UCSD-AML1 (cell line): Measurements from ENCODE around the gene ASB3.
"Not testable (repeated sequence)": the region's sequence is repeated elsewhere in the genome, so short reads cannot be mapped to it uniquely, and the experiment has no call there.

Experiments used
- DNase-seq: peaks from one replicate; lab custom pipeline; 2025; ENCODE audit not compliant: unreplicated experiment; lab: John Stamatoyannopoulos, UW

Gene ASB3, protein sequence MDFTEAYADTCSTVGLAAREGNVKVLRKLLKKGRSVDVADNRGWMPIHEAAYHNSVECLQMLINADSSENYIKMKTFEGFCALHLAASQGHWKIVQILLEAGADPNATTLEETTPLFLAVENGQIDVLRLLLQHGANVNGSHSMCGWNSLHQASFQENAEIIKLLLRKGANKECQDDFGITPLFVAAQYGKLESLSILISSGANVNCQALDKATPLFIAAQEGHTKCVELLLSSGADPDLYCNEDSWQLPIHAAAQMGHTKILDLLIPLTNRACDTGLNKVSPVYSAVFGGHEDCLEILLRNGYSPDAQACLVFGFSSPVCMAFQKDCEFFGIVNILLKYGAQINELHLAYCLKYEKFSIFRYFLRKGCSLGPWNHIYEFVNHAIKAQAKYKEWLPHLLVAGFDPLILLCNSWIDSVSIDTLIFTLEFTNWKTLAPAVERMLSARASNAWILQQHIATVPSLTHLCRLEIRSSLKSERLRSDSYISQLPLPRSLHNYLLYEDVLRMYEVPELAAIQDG

GRCh38 chr2:53786705-53787613, at the start of gene ASB3, which contains the start of gene ERLEC1:
ASB3 (minus strand) TSS chr2:53786953; CDS start chr2:53765572, 21,381 bp downstream.
ERLEC1 (plus strand) TSS chr2:53787044; CDS start chr2:53787211, 167 bp downstream.
- DNase-seq: peak; percentile 92

DNA sequence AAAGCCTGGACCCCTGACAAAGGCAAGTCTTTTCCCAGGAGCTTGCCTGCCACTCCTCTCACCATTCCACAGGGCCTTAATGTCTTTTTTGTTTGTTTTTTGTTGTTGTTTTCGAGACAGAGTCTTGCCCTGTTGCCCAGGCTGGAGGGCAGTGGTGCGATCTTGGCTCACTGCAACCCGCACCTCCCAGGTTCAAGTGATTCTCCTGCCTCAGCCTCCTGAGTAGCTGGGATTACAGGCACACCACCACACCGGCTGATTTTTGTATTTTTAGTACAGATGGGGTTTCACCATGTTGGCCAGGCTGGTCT, 43.2 kb upstream of the ASB3 start:
- DNase-seq: not testable (repeated sequence)

- no peak for DNase-seq
Measured at GRCh38 chr2:53829273-53829979, 42.7 kb upstream of the ASB3 start.

DNA sequence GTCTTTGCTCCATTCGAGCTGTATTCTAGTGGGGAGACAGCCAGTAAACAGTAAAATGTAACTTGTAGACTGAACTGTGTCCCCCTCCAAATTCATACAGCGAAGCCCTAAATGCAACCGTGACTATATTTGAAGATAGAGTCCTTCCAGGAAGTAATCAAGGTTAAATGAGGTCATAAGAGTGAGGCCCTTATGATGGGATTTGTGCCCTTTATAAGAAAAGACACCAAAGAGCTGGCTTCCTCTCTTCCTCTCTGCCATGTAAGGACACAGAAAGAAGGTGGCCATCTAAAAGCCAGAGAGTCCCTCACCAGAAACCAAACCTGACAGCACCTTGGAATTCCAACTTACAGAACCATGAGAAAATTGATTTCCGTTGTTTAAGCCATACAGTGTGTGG, 41.6 kb upstream of the ASB3 start:
- no peak for DNase-seq

DNA sequence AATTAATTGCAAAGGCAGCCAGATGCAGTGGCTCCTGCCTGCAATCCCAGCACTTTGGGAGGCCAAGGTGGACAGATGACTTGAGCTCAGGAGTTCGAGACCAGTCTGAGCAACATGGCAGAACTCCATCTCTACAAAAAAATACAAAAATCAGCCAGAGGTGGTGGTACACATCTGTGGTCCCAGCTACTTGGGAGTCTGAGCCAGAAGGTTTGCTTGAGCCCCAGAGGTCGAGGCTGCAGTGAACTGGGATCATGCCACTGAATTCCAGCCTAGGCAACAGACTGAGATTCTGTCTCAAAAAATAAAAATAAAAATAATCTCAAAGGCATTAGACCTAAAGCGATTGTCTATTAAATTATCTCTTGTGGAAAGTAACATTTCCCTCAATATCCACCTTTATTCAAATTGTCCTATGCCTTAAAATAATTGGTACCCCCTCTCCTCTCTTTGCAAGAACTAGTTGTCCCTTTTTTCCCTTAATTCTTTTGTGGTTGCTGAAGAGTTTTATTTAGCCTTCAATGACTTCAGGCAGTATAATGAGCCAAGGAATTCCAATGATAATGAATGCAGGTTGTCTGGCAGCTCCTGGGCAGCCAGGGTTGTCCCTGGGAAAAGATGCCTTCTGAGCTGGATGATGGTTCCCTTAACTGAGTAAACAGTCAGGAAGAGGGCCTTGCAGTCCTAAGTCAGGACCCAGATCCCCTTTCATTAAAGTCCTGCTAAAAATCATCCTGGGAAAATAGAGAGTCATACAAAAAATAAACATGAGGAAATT, 40.8 kb upstream of the ASB3 start:
- no peak for DNase-seq

DNA sequence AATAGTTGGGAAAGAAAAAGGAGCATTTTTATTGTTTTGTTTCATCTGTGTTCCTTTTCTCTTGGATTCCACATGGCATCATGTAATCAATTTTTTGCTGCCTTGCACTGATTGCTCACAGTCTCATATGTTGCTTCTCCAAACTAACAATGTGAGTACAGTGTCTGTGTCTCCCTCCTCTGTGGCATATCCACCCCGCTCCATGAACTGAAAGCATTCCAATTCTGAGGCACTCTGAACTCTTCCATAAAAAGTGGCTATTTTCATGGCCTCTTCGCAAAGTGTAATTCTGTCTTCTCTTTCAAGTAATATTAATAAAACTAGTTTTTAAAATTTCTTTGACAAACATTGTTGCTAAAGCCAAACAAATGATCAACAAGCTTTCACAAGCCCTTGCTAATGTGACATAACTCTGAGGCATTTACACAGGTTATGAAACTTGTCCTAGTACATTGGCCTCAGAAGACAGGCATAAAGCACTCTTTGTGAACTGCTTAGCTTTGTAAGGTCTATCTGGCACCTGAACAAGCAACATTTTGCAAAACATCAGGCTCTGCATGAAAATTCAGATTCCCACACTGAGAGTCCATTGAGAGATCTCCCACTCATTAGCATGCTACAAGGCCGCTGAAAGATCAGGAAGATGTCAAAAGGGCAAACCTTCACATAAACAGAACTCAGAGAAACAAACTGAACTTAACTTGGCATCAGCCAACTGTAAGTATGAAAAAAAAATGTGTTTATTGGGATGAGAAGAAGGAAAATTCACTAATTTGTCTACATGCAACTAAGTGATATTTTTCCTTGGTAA, 40.0 kb upstream of the ASB3 start:
- no peak for DNase-seq

DNA sequence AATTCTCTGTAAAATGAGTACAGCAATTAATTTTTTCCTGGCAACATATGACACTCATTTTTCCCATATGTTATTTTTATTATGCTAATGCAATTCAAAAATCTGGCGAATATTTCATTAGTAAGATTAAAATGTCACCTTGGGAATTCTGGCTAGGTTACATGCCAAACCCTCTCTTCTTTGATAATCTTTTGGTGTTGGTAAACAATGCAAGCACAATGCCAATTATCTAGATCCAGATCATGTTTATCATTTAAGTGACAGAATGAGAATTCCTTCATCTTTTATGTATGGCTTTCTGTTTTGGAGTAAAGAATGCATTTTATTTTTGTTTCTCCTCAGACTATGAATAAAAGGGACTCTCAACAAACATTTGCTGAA, 39.3 kb upstream of the ASB3 start:
- no peak for DNase-seq

DNA sequence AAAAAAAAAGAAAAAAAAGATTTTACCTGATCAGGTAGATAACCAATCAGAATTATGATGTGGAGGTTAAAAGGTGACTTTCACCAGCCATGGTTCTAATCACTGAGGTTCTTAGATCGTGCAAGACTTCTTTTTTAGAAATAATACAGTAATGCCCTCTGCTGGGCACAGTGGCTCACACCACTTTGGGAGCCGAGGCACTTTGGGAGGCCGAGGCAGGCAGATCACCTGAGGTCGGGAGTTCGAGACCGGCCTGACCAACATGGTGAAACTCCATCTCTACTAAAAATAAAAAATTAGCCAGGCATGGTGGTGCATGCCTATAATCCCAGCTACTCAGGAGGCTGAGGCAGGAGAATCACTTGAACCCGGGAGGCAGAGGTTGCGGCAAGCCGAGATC, 36.9 kb upstream of the ASB3 start:
- peak; percentile 8 for DNase-seq

- no peak for DNase-seq
Measured at GRCh38 chr2:53821810-53822209, 35.1 kb upstream of the ASB3 start.

DNA sequence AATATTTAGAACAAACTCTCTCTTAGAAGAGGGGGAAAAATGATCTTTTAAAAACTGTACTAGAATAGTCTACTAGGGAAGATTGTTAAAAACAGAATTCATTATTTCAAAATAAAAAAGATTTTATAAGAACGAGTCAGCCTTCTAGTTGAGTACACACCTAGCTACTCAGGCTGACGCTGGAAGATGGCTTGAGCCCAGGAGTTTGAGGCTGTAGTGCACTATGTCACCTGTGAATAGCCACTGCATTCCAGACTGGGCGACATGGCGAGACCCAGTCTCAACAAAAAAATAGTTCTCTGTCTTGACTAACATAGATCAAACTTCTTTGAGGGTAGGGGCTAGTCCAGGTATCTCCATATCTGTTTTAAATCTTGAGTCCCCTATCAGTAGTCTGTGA, 34.0 kb upstream of the ASB3 start:
- no peak for DNase-seq

DNA sequence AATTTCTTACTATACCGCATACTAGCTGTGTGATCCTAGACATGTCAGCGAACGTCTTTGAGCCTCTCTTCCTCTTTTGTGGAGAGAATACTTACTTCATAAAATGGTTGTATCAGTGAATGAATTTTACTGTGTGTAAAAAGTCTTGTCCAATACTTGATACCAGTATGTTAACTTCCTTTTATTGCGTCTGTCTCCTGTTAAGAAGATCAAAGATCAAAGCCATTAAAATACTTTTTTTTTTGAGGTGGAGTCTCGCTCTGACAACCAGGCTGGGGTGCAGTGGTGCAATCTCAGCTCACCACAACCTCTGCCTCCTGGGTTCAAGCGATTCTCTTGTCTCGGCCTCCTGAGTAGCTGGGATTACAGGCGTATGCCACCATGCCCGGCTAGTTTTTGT, 33.3 kb upstream of the ASB3 start:
- DNase-seq: no peak

GRCh38 chr2:53819634-53820033, 32.9 kb upstream of the ASB3 start:
- no peak for DNase-seq

DNA sequence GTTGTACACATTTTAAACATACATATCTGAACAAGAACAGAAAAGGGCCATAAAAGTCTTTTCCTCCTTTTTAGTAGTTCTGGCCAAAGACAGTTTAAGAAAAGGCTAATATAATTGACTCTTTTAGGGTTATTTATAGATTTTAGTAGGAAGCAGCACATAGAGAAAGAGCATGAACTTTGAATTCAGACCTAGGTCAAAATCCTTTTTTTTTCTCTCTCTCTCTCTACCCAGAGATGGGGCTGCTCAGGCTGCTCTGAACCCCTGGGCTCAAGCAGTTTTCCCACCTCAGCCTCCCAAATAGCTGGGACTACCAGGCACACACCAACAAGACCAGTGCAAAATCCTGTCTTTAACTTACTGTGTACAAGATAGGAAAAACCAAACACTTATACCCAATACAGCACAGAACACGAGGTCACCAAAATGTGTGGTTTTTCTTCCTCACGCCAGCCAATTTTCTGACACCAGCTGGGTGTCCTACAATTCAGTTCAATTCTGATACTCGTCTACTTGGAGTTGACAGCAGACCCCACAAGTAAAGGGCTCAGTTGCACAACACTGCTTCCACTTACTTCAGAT, 32.2 kb upstream of the ASB3 start:
- no peak for DNase-seq

DNA sequence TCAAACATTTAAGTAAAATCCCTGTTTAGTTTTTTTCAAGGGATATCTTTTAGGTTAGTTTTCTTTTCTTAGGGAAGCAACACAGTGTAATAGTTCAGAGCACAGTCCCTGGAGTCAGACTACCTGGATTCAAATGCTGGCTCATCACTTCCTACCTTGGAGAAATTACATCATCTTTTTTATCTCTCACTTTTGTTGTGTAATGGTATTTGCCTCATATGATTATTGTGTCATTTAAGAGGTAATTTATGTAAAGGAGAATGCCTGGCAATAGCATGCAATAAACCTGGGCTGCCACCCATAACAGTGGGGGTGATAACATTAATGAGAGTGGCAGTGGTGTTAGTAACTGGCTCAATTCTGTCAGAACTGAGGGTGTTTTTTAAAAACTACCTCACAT, 26.4 kb upstream of the ASB3 start:
- DNase-seq: no peak

DNA sequence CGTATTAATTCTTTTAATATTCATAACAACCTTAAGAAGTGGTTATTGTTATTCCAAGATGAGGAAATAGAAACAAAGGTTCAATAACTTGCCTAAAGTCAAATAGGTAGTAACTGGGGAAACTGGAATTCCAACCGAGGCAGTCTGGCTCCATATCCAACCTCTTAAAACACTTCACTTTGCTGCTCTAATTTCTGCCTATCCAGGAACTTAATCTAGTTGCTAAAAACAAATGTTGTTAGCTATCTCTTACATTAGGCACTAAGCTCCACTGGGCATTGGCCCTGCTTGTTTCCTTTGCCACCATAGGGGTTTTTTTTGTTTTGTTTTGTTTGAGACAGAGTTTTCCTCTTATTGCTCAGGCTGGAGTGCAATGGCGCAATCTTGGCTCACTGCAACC, 24.8 kb upstream of the ASB3 start:
- no peak for DNase-seq

GRCh38 chr2:53802617-53803151, 15.9 kb upstream of the ASB3 start:
- DNase-seq: no peak

- DNase-seq: no peak
Measured at GRCh38 chr2:53801547-53801946, 14.8 kb upstream of the ASB3 start.

GRCh38 chr2:53793821-53794220, 7.1 kb upstream of the ASB3 start:
- DNase-seq: no peak

DNA sequence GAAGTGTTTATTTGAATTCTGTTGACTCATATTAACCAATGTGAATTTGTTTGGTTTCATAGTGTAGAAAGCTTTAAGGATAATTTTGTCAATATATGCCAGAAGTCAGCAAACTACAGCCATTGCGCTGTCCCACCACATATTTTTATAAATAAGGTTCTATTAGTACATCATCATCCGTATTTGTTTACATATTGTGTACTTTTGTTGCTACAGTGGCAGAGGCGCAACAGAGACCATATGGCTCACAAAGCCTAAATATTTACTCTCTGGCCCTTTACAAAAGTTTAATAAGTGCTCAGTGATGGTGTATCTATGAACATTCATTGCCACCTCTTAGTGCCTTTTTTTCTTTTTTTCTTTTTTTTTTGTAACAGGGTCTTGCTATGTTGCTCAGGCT, 6.5 kb upstream of the ASB3 start:
- no peak for DNase-seq
